ENCODE measurements around the gene PRCP. TPM values are rescaled to one million over a fixed set of nuclear protein-coding genes. Genes with fewer than 3 reads are reported as not detected.
A peak's percentile ranks its signal among the peaks of the same experiment; 100 is the strongest.

PRCP gene
- polyA plus RNA-seq, 1 donor = 73.8 TPM

- Histone ChIP-seq H3K27ac (ENCODE audit: low read length) (no peak overlapping the region), H3K4me3 (ENCODE audit: low read length) (peak overlapping the region; percentile 67), H3K27me3 (ENCODE audit: control insufficient read depth, insufficient read depth, low read length) (no peaks in the 10 kb centered on the region), H3K9me3 (ENCODE audit: control insufficient read depth, low read depth, low read length) (no peaks in the 10 kb centered on the region), H3K36me3 (ENCODE audit: control insufficient read depth, insufficient read depth, low read length) (no peaks in the 10 kb centered on the region), H3K4me1 (ENCODE audit: control insufficient read depth, insufficient read depth, low read length) (peaks cover 9% of the 10 kb centered on the region)
- WGBS (ENCODE audit: insufficient coverage, low lambda C conversion rate) = no CpG with 5 or more reads among the region's 3 CpGs
- DNase-seq = peak in 1 of 2 donors; percentile 30
Measured at GRCh38 chr11:82899186-82899820, 927 bp downstream of the PRCP start.

DNA sequence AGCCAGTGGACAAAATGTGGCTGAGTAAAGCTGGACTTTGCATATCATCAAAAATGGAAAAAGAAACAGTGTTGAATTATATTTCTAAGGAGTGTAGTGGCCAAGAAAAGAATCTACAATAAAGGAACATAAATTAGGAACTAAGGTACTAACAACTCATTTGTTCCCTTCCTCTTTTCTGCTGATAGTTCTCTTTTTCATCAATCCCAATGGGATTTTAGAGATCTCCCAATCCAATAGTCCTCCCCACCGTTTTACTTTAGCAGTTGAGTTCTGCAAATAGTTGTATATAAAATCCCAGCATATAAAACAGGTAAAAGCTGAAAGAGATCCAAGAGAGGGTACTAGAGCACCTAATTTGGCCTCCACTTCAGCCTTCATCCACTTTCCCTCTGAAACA is 2.0 kb downstream of the PRCP start:
- no peaks in the 10 kb centered on the region for H3K27me3 ChIP-seq (ENCODE audit: control insufficient read depth, insufficient read depth, low read length)
- H3K27ac ChIP-seq (ENCODE audit: low read length) = no peak overlapping the region
- H3K36me3 ChIP-seq (ENCODE audit: control insufficient read depth, insufficient read depth, low read length) = no peaks in the 10 kb centered on the region
- no peaks in the 10 kb centered on the region for H3K9me3 ChIP-seq (ENCODE audit: control insufficient read depth, low read depth, low read length)
- WGBS (ENCODE audit: insufficient coverage, low lambda C conversion rate) = no CpG with 5 or more reads among the region's 1 CpG
- no peak for DNase-seq
- H3K4me3 ChIP-seq (ENCODE audit: low read length) = no peak overlapping the region
- peaks cover 9% of the 10 kb centered on the region for H3K4me1 ChIP-seq (ENCODE audit: control insufficient read depth, insufficient read depth, low read length)

- DNase-seq = no peak
- Histone ChIP-seq H3K27me3 (ENCODE audit: control insufficient read depth, insufficient read depth, low read length) (no peaks in the 10 kb centered on the region), H3K9me3 (ENCODE audit: control insufficient read depth, low read depth, low read length) (no peaks in the 10 kb centered on the region), H3K4me1 (ENCODE audit: control insufficient read depth, insufficient read depth, low read length) (peaks cover 9% of the 10 kb centered on the region), H3K4me3 (ENCODE audit: low read length) (no peak overlapping the region), H3K27ac (ENCODE audit: low read length) (no peak overlapping the region), H3K36me3 (ENCODE audit: control insufficient read depth, insufficient read depth, low read length) (no peaks in the 10 kb centered on the region)
- no CpG with 5 or more reads among the region's 6 CpGs for whole genome bisulfite sequencing (ENCODE audit: insufficient coverage, low lambda C conversion rate)
Measured at GRCh38 chr11:82896183-82896582, 4.0 kb downstream of the PRCP start.

DNA sequence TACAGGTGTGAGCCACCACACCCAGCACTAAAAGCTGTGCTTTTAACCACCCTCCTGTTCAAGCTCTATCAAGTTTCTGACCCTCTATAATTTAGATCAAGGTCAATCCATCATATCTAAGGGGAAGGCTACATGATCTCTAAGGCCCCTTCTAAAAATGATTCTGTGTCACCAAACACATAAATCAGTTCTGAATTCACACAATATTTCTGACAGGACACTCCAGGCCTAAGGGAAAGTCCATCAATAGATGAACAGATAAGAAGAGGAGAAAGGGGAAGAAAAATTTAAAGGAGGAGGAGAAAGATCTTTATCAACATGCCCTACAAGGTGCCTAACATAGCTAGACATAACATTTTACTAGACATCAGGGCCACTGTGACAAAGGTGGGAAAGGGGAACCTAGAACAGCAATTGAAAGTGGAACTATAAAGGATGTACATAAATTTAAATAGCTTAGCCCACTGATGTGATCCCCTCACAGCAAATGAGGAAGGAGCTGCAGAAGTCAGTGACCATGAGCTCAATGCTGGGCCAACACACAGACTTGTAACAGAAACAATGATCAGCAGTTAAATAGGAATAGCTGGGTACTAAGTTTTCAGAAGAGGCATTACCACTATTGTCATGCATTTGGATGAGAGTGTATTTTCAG is 4.7 kb downstream of the PRCP start:
- DNase-seq = no peak
- Histone ChIP-seq H3K36me3 (ENCODE audit: control insufficient read depth, insufficient read depth, low read length) (no peaks in the 10 kb centered on the region), H3K27ac (ENCODE audit: low read length) (no peak overlapping the region), H3K27me3 (ENCODE audit: control insufficient read depth, insufficient read depth, low read length) (no peaks in the 10 kb centered on the region), H3K9me3 (ENCODE audit: control insufficient read depth, low read depth, low read length) (no peaks in the 10 kb centered on the region), H3K4me3 (ENCODE audit: low read length) (no peak overlapping the region), H3K4me1 (ENCODE audit: control insufficient read depth, insufficient read depth, low read length) (peaks cover 9% of the 10 kb centered on the region)

DNA sequence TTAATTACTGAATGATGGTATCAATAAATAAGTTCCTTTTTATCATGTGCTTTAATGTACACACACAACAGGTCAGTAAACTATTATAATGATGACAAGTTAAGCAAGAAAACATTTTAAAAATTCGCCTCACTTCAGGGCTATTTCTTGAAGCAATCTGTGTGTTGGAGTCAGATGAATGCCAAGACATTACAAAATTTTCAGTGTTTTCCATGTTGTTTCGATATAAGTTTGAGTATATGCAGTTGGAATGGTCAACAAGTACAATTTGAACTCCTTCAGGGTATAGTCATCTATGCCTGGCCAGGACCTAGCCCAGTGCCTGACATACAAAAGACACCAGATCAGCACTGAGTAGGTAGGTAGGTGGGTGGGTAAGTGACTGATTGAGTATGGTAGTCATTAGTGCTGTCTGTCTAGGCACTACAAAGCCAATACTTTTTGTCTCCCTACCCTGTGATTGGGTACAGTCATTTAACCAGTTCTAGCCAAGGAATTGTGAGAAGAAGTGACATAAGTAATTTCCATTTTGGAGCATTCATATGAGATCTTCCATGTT is 7.5 kb downstream of the PRCP start:
- 100% methylated on average over 2 of the region's 2 CpGs for WGBS (ENCODE audit: insufficient coverage, low lambda C conversion rate)
- H3K9me3 ChIP-seq (ENCODE audit: control insufficient read depth, low read depth, low read length) = no peaks in the 10 kb centered on the region

DNA sequence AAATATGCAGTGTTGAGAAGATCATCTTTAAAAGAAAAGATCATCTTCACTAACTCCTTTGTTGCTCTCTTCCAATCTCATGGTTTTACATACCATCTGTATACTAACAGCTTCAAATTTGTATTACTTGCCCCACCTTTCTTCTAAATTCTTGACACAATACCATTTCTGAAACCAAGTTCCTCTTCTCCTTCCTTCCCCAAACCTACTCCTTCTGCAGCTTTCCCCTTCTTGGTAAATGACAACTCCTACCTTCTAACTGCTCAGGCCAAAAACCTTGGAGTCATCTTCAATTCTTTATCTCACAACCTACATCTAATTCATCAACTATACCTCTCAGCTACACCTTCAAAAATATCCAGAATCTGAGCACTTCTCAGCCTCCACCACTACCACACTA is 9.3 kb downstream of the PRCP start:
- H3K4me3 ChIP-seq (ENCODE audit: low read length) = no peak overlapping the region
- no peak overlapping the region for H3K27ac ChIP-seq (ENCODE audit: low read length)
- DNase-seq = no peak

More for the DNA sequence above, 7.5 kb downstream of the PRCP start:
- H3K4me3 ChIP-seq (ENCODE audit: low read length) = no peak overlapping the region
- H3K36me3 ChIP-seq (ENCODE audit: control insufficient read depth, insufficient read depth, low read length) = no peaks in the 10 kb centered on the region
- DNase-seq = no peak
- H3K27me3 ChIP-seq (ENCODE audit: control insufficient read depth, insufficient read depth, low read length) = no peaks in the 10 kb centered on the region
- H3K27ac ChIP-seq (ENCODE audit: low read length) = no peak overlapping the region
- no peaks in the 10 kb centered on the region for H3K4me1 ChIP-seq (ENCODE audit: control insufficient read depth, insufficient read depth, low read length)

GRCh38 chr11:82890002-82890341 is 10.3 kb downstream of the PRCP start:
- no peaks in the 10 kb centered on the region for H3K4me1 ChIP-seq (ENCODE audit: control insufficient read depth, insufficient read depth, low read length)
- H3K36me3 ChIP-seq (ENCODE audit: control insufficient read depth, insufficient read depth, low read length) = no peaks in the 10 kb centered on the region
- no peak for DNase-seq
- no CpG with 5 or more reads among the region's 1 CpG for WGBS (ENCODE audit: insufficient coverage, low lambda C conversion rate)
- no peaks in the 10 kb centered on the region for H3K9me3 ChIP-seq (ENCODE audit: control insufficient read depth, low read depth, low read length)
- no peak overlapping the region for H3K27ac ChIP-seq (ENCODE audit: low read length)
- no peak overlapping the region for H3K4me3 ChIP-seq (ENCODE audit: low read length)
- no peaks in the 10 kb centered on the region for H3K27me3 ChIP-seq (ENCODE audit: control insufficient read depth, insufficient read depth, low read length)

More for the DNA sequence above, 9.3 kb downstream of the PRCP start:
- Histone ChIP-seq H3K27me3 (ENCODE audit: control insufficient read depth, insufficient read depth, low read length) (no peaks in the 10 kb centered on the region), H3K4me1 (ENCODE audit: control insufficient read depth, insufficient read depth, low read length) (no peaks in the 10 kb centered on the region), H3K9me3 (ENCODE audit: control insufficient read depth, low read depth, low read length) (no peaks in the 10 kb centered on the region), H3K36me3 (ENCODE audit: control insufficient read depth, insufficient read depth, low read length) (no peaks in the 10 kb centered on the region)

- WGBS (ENCODE audit: insufficient coverage, low lambda C conversion rate) = 91% methylated on average over 1 of the region's 6 CpGs
- H3K27ac ChIP-seq (ENCODE audit: low read length) = no peak overlapping the region
- H3K27me3 ChIP-seq (ENCODE audit: control insufficient read depth, insufficient read depth, low read length) = no peaks in the 10 kb centered on the region
- no peak overlapping the region for H3K4me3 ChIP-seq (ENCODE audit: low read length)
- H3K4me1 ChIP-seq (ENCODE audit: control insufficient read depth, insufficient read depth, low read length) = no peaks in the 10 kb centered on the region
- no peaks in the 10 kb centered on the region for H3K36me3 ChIP-seq (ENCODE audit: control insufficient read depth, insufficient read depth, low read length)
- DNase-seq = no peak
- no peaks in the 10 kb centered on the region for H3K9me3 ChIP-seq (ENCODE audit: control insufficient read depth, low read depth, low read length)
Measured at GRCh38 chr11:82889133-82890001, 10.9 kb downstream of the PRCP start.

GRCh38 chr11:82883853-82884252 is 16.4 kb downstream of the PRCP start:
- no peak overlapping the region for H3K27ac ChIP-seq (ENCODE audit: low read length)

DNA sequence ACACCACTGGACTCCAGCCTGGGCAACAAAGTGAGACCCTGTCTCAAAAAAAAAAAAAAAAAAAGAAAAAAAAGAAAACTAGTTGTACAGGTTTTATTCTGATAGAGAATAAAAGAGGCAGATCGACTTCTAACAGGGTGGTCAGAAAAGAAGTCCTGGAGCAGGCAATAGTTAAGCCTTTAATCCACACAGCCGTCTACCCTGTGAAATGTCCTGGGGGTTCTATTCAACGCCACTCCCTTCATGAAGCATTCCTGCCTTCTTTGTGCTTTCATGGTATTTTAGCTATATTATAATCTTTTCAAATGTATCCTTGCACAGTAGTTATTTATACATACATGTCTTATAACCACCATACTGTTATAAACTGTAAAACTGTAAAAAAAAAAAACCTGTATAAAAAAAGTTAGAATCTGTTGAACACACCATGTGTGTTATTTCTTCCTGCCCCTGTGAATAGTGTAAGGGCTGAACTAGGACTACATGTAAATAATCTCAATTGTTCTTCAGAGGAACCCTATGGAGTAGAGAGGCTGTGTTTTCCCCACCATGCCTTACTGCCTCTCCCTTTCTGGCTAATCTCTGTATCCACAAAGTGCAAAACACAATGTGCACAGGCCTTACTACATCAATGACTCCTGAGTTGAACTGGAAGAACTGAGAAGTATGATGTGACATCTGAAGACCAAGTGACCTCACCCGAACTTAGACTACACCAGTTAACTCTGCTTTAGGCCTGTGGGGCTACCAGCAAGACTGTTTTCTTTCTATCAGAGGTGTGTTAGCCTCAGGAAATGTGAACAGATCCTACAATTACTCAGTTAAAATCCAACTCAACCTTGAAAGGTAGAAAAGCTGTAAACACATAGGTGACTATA is 25.3 kb downstream of the PRCP start:
- H3K27ac ChIP-seq (ENCODE audit: low read length) = no peak overlapping the region
- 80% methylated on average over 1 of the region's 4 CpGs for WGBS (ENCODE audit: insufficient coverage, low lambda C conversion rate)
- peaks cover 2% of the 10 kb centered on the region for H3K4me1 ChIP-seq (ENCODE audit: control insufficient read depth, insufficient read depth, low read length)
- H3K9me3 ChIP-seq (ENCODE audit: control insufficient read depth, low read depth, low read length) = no peaks in the 10 kb centered on the region
- no peak overlapping the region for H3K4me3 ChIP-seq (ENCODE audit: low read length)
- no peak for DNase-seq
- H3K27me3 ChIP-seq (ENCODE audit: control insufficient read depth, insufficient read depth, low read length) = no peaks in the 10 kb centered on the region
- no peaks in the 10 kb centered on the region for H3K36me3 ChIP-seq (ENCODE audit: control insufficient read depth, insufficient read depth, low read length)

More at GRCh38 chr11:82883853-82884252, 16.4 kb downstream of the PRCP start:
- Histone ChIP-seq H3K9me3 (ENCODE audit: control insufficient read depth, low read depth, low read length) (peaks cover 3% of the 10 kb centered on the region), H3K27me3 (ENCODE audit: control insufficient read depth, insufficient read depth, low read length) (no peaks in the 10 kb centered on the region), H3K36me3 (ENCODE audit: control insufficient read depth, insufficient read depth, low read length) (no peaks in the 10 kb centered on the region), H3K4me1 (ENCODE audit: control insufficient read depth, insufficient read depth, low read length) (no peaks in the 10 kb centered on the region), H3K4me3 (ENCODE audit: low read length) (no peak overlapping the region)
- no peak for DNase-seq
- WGBS (ENCODE audit: insufficient coverage, low lambda C conversion rate) = no CpG with 5 or more reads among the region's 3 CpGs
